HFFc6 (cell line): ENCODE data around the gene MCM5. TPM values are rescaled to one million over a fixed set of nuclear protein-coding genes. Genes with fewer than 3 reads are reported as not detected.
"Not testable (repeated sequence)": the region's sequence is repeated elsewhere in the genome, so short reads cannot be mapped to it uniquely, and the experiment has no call there.

Experiments used
- DNase-seq: peaks from one replicate; pipeline ENCODE4 v3.0.0-alpha.2; 2018
- H3K27ac Mint-ChIP-seq: 2 replicates; pipeline ENCODE4 v1.8.0; 2020; ENCODE audit warnings: mild to moderate bottlenecking, mixed read lengths
- H3K27me3 Mint-ChIP-seq: 2 replicates; pipeline ENCODE4 v1.8.0; 2021; ENCODE audit warnings: mild to moderate bottlenecking, moderate library complexity, mixed read lengths; ENCODE audit not compliant: insufficient read depth
- H3K36me3 Mint-ChIP-seq: 2 replicates; pipeline ENCODE4 v1.8.0; 2021; ENCODE audit warnings: low read depth, mixed read lengths
- H3K4me1 Mint-ChIP-seq: 2 replicates; pipeline ENCODE4 v1.8.0; 2020; ENCODE audit warnings: low read depth, mixed read lengths
- H3K4me3 Mint-ChIP-seq: 2 replicates; pipeline ENCODE4 v1.8.0; 2020; ENCODE audit warnings: mild to moderate bottlenecking, moderate library complexity, mixed read lengths
- H3K9me3 Mint-ChIP-seq: 2 replicates; pipeline ENCODE4 v1.8.0; 2020; ENCODE audit warnings: mild to moderate bottlenecking, mixed read lengths
- CTCF ChIP-seq: fragments of 200-600 bp; sonication (generic); IDR thresholded peaks from 2 replicates; pipeline ENCODE4 v1.5.0; 2021; ENCODE audit warnings: antibody characterized with exemption, mild to moderate bottlenecking
- total RNA-seq, 6 experiments: library from RNA; stranded (reverse); fragmentation: NEBNext Ultra II Directional; extraction: Animal tissue kit (Norgen Biotek cat#: 25700); gene quantifications; 2 replicates in 1 of 6; 3 replicates in 5 of 6; pipeline ENCODE4 v1.2.3, GENCODE V29; 2021

Gene MCM5
- total RNA-seq, 6 experiments from 2014 or later: 41.1 to 96.3 (median 79.9) TPM

GRCh38 chr22:35354068-35354467, 45.9 kb upstream of the MCM5 start:
- H3K27me3 Mint-ChIP-seq: peaks cover 4% of the 10 kb centered on the region
- peaks cover 31% of the 10 kb centered on the region for H3K4me1 Mint-ChIP-seq
- H3K9me3 Mint-ChIP-seq: peaks cover 5% of the 10 kb centered on the region; the same call in 1 of the 2 replicates
- no peak overlapping the region for H3K4me3 Mint-ChIP-seq
- no peak for TF ChIP-seq CTCF
- H3K36me3 Mint-ChIP-seq: no peaks in the 10 kb centered on the region
- no peak for DNase-seq
- H3K27ac Mint-ChIP-seq: no peak overlapping the region

- DNase-seq: peak; percentile 59
- Mint-ChIP-seq H3K4me3 (no peak overlapping the region), H3K27ac (peak overlapping the region; percentile 32; the same call in 1 of the 2 replicates), H3K27me3 (peaks cover 8% of the 10 kb centered on the region), H3K4me1 (peaks cover 17% of the 10 kb centered on the region), H3K36me3 (no peaks in the 10 kb centered on the region), H3K9me3 (peaks cover 5% of the 10 kb centered on the region; the same call in 1 of the 2 replicates)
- TF ChIP-seq CTCF: no peak
Observed at GRCh38 chr22:35357883-35358621, 41.9 kb upstream of the MCM5 start.

- Mint-ChIP-seq H3K36me3 (no peaks in the 10 kb centered on the region), H3K4me1 (peaks cover 23% of the 10 kb centered on the region), H3K4me3 (no peak overlapping the region), H3K27ac (no peak overlapping the region; the same call in 1 of the 2 replicates), H3K27me3 (peaks cover 8% of the 10 kb centered on the region), H3K9me3 (peaks cover 5% of the 10 kb centered on the region; the same call in 1 of the 2 replicates)
- no peak for TF ChIP-seq CTCF
- no peak for DNase-seq
Observed at GRCh38 chr22:35359380-35360065, 40.4 kb upstream of the MCM5 start.

GRCh38 chr22:35361001-35361558, 38.9 kb upstream of the MCM5 start:
- Mint-ChIP-seq H3K4me1 (peaks cover 27% of the 10 kb centered on the region), H3K9me3 (peaks cover 5% of the 10 kb centered on the region; the same call in 1 of the 2 replicates), H3K27ac (no peak overlapping the region), H3K36me3 (no peaks in the 10 kb centered on the region), H3K27me3 (peaks cover 7% of the 10 kb centered on the region), H3K4me3 (no peak overlapping the region)
- TF ChIP-seq CTCF: no peak
- DNase-seq: no peak

GRCh38 chr22:35363566-35364086, 36.3 kb upstream of the MCM5 start:
- Mint-ChIP-seq H3K4me3 (no peak overlapping the region), H3K9me3 (no peaks in the 10 kb centered on the region), H3K27me3 (peaks cover 4% of the 10 kb centered on the region; the same call in 1 of the 2 replicates), H3K36me3 (no peaks in the 10 kb centered on the region), H3K4me1 (peaks cover 25% of the 10 kb centered on the region), H3K27ac (no peak overlapping the region)
- no peak for TF ChIP-seq CTCF
- DNase-seq: no peak

GRCh38 chr22:35364230-35364629, 35.7 kb upstream of the MCM5 start:
- H3K4me3 Mint-ChIP-seq, H3K36me3 Mint-ChIP-seq, H3K9me3 Mint-ChIP-seq, H3K27me3 Mint-ChIP-seq: not testable (repeated sequence)
- peak; percentile 73 for DNase-seq
- Mint-ChIP-seq H3K4me1 (peaks cover 28% of the 10 kb centered on the region), H3K27ac (peak overlapping the region; percentile 63)
